Fibroblast of skin of abdomen (primary cell): ENCODE data around the gene ARSG.
"Not testable (repeated sequence)": the region's sequence is repeated elsewhere in the genome, so short reads cannot be mapped to it uniquely, and the experiment has no call there.

Source experiments
- DNase-seq: peaks from one replicate; pipeline ENCODE4 v3.0.0-alpha.2; 2013

Gene ARSG

GRCh38 chr17:68306819-68307218 is 15.5 kb downstream of the ARSG start:
- DNase-seq: no peak

GRCh38 chr17:68307443-68307842 is 16.1 kb downstream of the ARSG start:
- DNase-seq: no peak

- DNase-seq: not testable (repeated sequence)
Observed at GRCh38 chr17:68308486-68308885, 17.2 kb downstream of the ARSG start.

- not testable (repeated sequence) for DNase-seq
Observed at GRCh38 chr17:68309066-68309670, 17.9 kb downstream of the ARSG start.

GRCh38 chr17:68310152-68310551 is 18.9 kb downstream of the ARSG start:
- DNase-seq: no peak

GRCh38 chr17:68314916-68315535 is 23.7 kb downstream of the ARSG start:
- DNase-seq: no peak

GRCh38 chr17:68315930-68316329 is 24.6 kb downstream of the ARSG start:
- no peak for DNase-seq

- DNase-seq: no peak
Observed at GRCh38 chr17:68317458-68317857, 26.2 kb downstream of the ARSG start.

GRCh38 chr17:68318103-68318991 is 27.1 kb downstream of the ARSG start:
- DNase-seq: no peak

GRCh38 chr17:68319410-68320162 is 28.3 kb downstream of the ARSG start:
- no peak for DNase-seq

- no peak for DNase-seq
Observed at GRCh38 chr17:68320311-68320865, 29.1 kb downstream of the ARSG start.

- no peak for DNase-seq
Observed at GRCh38 chr17:68320943-68321555, 29.8 kb downstream of the ARSG start.

GRCh38 chr17:68321556-68321954 is 30.3 kb downstream of the ARSG start:
- DNase-seq: no peak

GRCh38 chr17:68322630-68323029 is 31.3 kb downstream of the ARSG start:
- DNase-seq: no peak

- DNase-seq: no peak
Observed at GRCh38 chr17:68324114-68324513, 32.8 kb downstream of the ARSG start.

- DNase-seq: no peak
Observed at GRCh38 chr17:68324654-68325336, 33.5 kb downstream of the ARSG start.

- no peak for DNase-seq
Observed at GRCh38 chr17:68325961-68326360, 34.7 kb downstream of the ARSG start.

- no peak for DNase-seq
Observed at GRCh38 chr17:68326681-68327080, 35.4 kb downstream of the ARSG start.

GRCh38 chr17:68327823-68328557 is 36.7 kb downstream of the ARSG start:
- DNase-seq: no peak

- no peak for DNase-seq
Observed at GRCh38 chr17:68328676-68329075, 37.4 kb downstream of the ARSG start.

- no peak for DNase-seq
Observed at GRCh38 chr17:68329331-68329730, 38.0 kb downstream of the ARSG start.
